ENCODE measurements around the gene IL1R1.

Gene IL1R1

GRCh38 chr2:102224824-102225739 lies 82.5 kb downstream of the IL1R1 start:
- peak; percentile 7 for TF ChIP-seq CTCF (IDR thresholded peaks at IDR 0.05; ENCODE audit: low read depth, low read length, missing control alignments)
- H3K4me3 ChIP-seq (ENCODE audit: low read depth, low read length) = no peak overlapping the region
- no peak for DNase-seq (ENCODE audit: low read depth)

DNA sequence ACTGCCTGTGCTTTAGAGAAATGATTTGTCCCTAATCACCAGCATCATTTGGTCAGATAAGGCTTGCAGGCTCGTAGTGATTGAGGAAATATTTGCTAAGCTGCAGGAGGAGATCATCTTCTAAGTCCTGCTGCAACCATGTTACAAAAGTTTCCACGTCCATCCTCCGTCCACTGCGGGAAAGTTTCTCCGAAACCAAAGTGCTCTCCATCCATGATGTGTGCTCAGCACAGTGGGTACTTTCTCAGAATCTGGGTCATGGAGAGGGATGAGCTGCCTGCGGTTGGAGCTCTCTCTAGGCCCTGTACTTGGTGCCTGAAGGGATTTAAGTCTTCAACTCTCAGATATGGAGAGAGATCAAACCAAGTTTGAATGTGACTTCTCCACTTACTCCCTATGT lies 83.6 kb downstream of the IL1R1 start:
- H3K4me3 ChIP-seq (ENCODE audit: low read depth, low read length) = no peak overlapping the region
- no peak for DNase-seq (ENCODE audit: low read depth)
- TF ChIP-seq CTCF (IDR thresholded peaks at IDR 0.05; ENCODE audit: low read depth, low read length, missing control alignments) = no peak

DNA sequence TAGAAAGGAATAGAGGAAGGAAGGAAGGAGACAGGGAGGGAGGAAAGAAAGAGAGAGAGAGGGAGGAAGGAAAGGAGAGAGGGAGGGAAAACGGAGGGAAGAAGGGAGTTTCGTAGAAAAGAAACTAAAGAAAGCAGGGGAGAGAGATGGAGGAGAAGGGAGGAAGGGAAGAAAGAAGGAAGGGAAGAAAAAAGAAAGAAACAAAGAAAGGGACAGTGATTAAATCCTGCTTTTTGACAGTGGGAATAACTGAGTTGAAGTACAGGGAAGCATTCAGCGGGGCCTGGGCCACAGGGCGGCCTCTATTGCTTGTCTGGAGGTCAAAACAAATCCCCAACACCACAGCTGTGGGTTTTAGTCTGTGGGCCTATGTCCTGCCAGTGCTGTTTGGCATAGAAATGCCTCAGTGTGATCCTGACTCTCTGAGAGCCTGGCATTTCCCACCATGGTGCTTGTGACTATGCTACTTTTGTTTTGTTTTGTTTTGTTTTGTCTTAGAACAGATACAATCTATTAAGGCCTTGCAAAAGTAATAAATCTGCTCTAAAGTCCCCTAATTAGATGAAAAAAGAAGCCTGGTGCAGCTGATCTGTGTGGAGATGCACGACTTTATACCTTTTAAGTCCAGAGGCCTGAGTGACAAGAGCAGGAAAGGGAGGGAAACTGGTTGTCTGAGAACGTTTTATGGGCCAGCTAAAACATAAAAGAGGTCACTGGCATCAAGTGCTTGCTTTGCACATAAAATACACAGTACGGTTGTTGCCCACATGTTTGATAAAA lies 84.3 kb downstream of the IL1R1 start:
- no peak for DNase-seq (ENCODE audit: low read depth)
- no peak overlapping the region for H3K4me3 ChIP-seq (ENCODE audit: low read depth, low read length)
- TF ChIP-seq CTCF (IDR thresholded peaks at IDR 0.05; ENCODE audit: low read depth, low read length, missing control alignments) = no peak

GRCh38 chr2:102229141-102229769 lies 86.7 kb downstream of the IL1R1 start:
- no peak overlapping the region for H3K4me3 ChIP-seq (ENCODE audit: low read depth, low read length)
- no peak for DNase-seq (ENCODE audit: low read depth)
- no peak for TF ChIP-seq CTCF (IDR thresholded peaks at IDR 0.05; ENCODE audit: low read depth, low read length, missing control alignments)
